GM19467 (cell line): Measurements from ENCODE around the gene ATCAY.
"Not testable (repeated sequence)": the region's sequence is repeated elsewhere in the genome, so short reads cannot be mapped to it uniquely, and the experiment has no call there.

Source experiments
- ATAC-seq: cut with Tn5 transposase; IDR thresholded peaks from one replicate; pipeline ENCODE4 v1.9.1; 2021; ENCODE audit warnings: mild to moderate bottlenecking, moderate library complexity; ENCODE audit not compliant: unreplicated experiment

Gene ATCAY

DNA sequence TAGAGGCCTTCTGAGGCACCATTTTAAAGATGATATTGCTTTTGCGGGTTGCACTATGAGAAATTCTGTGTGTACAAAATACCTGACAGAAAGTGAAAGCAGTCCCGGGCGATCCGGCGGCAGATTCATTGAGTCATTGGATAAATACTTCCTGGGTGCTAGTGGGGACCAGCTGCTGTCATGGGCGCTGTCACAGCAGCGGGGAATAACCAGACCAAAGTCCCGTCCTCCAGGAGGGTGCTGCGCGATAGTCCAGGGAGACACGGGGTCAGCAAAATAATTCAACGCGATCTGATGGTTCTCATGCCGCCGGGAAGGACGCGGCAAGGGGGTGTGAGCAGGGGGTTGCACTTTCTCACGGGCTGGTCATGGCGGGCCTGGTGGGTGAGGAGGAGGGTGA is 25.2 kb upstream of the ATCAY start:
- ATAC-seq: no peak

DNA sequence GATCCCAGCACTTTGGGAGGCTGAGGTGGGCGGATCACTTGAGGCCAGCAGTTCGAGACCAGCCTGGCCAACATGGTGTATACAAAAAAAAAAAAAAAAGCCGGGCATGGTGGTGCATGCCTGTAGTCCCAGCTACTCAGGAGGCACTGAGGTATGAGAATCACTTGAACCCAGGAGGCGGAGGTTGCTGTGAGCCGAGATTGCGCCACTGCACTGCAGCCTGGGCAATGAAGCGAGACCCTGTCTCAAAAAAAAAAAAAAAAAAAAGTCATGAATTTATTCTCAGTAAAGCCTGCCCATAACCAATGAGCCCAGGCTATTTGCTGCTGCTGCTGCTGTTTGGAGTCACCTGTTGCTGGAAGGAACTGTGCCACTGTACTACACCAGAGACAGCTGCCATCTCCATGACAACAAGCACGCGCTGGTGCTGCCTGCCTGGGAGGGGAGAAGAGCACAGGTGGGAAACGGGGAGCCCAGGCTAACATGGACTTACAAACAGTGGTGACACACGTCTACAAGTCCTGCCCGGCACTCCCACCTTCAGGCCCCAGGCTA is 23.0 kb upstream of the ATCAY start:
- ATAC-seq: no peak

DNA sequence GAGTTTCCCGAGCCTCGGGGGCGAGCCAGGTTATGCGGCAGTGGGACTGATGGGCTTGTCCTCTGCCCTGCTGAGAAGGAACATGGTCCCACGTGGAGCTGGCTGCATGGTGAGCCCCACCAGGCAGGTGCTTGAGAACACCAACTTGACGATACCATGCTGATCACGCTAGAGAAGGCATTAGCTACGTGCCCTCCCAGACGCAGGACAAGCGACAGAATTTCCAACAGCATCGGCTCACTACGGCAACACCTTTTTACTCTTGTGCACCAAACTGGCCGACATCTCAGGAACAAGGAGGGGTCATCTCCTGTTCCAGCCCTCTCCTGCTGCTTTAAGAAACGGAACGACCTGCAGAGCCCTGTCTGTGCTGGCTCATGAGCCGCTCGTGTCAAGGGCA is 20.0 kb upstream of the ATCAY start:
- no peak for ATAC-seq

DNA sequence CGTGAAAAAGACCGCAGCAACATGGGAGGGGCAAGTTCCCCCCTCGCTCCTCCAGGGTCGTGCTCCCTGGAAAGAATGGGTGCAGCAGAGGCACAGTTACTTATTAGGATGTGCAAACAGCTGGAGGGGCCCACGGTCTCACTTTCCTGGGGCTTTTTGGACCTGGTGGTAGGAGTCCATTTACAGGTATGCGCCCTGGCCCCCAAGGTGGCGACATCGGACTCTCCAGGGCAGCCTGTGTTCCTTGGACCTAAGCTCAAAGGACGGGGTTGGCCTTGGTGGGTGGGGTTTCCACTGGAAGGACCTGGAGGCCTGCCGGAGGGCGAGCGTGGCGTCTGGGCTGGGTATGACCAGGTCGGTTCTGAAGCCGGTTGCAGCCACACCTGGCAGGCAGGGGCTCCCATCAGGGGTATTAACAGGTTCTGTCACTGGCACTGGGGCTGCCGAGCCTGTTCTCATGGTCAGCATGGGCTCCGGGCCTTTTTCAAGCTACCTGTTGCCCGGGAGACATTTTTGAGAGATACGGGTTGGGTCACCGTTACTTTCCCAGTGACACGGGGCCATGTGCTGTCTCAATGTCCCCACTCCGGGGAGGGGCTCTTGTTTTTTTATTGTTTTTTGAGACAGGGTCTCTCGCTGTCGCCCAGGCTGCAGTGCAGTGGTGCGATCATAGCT is 17.5 kb upstream of the ATCAY start:
- ATAC-seq: no peak

DNA sequence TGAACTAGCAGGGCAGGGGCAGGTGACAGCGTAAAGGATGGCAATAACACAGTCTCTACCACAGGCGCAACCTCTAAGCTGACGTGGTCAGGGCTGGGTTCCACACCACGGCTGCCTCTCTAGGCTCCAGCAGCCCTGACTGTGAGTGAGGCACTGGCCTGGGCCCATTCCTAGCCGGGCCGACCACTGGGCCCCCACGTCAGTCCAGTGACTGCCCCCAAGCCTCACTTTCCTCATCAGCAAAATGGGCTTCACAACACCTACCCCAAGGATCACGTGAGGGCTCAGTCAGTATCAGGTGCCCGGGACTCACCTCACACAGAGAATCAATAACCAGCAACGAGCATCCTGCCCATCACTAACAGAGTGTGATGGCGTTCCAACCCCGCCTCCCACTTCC is 16.8 kb upstream of the ATCAY start:
- no peak for ATAC-seq

DNA sequence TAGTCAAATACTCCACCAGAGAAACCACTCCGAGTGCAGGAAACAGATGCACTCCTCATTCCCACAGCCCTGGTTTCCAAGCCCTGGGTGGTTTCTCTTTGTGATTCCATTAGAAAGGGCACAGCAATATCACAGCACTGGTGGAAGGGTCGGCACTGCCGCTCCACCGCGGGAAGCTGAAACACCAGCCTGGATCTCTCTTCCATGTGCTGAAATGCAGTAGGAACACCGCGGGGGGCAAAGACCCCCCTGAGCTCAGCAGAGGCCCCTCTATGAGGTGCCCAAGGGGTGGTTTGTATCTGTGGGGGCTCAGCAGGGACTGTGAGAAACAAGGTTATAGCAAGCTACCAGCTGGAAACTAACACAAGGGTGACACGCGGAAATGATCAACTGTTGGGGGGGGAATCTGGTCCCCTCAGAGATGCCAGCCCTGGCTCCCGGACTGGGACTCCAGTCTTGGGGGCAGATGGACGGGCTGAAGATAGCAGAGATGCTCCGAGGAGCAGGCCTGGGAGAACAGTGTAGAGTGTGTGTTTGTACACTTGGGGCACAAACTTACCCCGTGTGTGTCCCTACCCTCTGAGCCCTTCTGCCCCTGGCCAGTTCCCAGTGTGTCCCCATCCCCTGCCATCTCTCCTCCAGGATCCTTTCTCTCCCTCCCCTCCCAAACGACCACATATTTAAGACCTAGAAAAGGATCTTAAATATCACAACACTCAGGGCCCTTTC is 13.4 kb upstream of the ATCAY start:
- ATAC-seq: no peak

DNA sequence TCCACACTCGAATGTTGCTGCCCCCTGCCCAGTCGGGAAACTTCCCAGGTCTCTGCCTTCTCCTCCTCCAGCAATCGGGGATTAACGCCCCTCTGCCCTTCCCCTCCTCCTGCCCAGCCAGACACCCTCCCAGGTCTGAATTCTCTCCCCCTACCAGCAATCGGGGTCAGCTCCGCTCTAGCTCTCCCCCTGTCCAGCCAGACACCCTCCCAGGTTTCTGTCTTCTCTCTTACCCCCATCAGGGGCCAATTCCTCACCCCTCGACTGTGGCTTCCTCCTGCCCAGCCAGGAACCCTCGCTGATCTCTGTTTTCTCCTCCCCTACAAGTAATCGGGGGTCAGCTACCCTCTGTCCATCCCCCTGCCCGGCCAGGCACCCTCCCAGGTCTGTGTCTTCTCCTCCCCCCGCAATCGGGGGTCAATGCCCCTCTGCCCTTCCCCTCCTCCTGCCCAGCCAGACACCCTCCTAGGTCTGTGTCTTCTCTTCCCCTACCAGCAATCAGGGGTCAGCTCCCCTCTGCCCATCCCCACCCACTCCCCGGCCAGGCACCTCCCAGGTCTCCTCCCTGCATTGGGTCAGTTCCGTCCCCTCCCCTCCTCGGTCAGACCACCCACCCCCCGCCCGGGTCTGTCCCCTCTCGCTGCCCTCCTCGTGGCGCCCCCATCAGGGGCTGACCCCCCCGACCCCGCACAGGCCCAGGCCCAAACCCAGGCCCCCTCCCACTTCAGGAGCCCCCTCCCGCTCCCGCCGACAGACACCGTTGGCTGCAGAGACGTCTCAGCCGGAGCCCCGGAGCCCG is 12.3 kb upstream of the ATCAY start:
- ATAC-seq: no peak

DNA sequence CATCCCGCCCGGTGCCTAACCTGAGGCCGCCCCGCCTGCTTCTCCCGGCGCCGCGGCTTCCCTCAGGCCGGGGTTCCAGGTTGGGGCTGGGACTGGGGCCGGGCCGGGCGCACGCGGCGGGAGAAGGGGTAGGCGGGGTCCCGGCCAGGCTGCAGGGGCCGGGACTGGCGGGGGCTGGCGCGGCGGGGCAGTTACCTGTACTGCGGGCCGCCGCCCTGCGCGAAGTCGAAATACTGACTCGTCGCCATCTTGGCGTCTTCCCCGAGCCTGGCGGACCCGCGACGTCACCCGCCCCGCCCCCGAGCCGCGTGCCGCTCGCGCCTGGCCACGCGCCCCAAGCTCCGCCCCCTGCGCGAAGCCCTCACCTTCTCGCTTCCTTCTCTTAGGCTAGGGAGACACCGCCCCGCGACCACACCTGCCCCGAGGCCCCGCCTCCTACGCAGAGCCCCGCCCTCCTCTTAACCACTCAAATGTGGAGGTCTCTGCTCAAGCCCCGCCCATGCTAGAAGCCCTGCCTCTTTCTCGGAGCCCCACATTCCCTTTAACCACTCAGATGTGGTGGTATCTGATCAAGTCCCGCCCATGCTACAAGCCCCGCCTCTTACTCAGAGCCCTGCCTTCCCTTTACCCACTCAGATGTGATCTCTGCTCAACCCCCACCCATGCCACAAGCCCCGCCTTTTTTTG is 11.6 kb upstream of the ATCAY start, which contains the start of gene ZFR2:
Gene ZFR2, minus strand, starts transcription at position 269 of the 687 bp plus-strand sequence. Its CDS starts 21 bp downstream, at position 248.
- no peak for ATAC-seq

DNA sequence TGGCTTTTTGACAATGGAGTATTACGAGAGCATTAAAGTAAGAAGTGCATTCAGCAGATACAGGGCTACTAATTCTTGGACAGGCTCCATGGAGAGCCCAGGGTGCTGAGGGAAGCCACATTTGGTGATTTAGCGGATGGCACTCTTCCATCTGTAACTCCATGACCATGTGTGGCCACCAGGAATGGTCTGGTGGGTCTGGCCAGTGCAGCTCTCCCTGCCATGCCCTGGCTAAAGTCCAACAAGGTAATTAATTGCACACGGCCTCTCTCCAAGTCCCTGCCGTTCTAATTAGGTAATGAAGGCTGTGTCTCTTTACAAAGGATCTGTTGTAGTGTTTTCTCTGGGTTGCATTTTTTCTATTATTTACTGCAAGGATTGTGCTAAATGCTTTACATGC is 7.3 kb upstream of the ATCAY start:
- ATAC-seq: no peak

DNA sequence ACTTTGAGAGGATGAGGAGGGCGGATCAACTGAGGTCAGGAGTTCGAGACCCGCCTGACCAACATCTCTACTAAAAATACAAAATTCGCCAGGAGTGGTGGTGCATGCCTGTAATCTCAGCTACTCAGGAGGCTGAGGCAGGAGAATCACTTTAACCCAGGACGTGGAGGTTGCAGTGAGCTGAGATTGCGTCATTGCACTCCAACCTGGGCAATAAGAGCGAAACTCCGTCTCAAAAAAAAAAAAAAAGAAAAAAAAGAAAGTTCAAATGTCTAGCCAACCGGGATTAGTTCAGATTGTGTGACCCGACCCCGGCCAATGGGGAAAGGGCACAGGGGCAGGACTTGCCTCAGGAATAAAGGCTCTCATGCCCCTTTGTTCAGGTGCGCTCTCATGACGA is 5.8 kb upstream of the ATCAY start:
- not testable (repeated sequence) for ATAC-seq

DNA sequence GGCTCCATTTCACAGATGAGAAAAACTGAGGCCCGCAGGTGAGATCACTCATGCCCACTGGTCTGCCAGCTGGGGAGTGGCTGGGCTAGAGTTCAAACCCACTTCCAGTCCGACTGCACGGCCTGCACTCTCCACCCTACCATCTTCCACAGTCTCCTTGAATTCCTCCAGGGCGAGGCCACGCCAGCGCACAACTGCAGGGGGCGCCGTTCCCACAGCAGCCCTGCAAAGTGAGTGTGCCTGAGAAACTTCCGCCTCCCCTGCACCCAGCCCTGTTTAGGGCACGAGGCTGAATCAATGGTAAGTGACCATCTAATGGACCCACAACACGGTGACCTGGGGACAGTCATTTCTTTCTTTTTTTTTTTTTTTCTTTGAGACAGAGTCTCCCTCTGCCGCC is 829 bp upstream of the ATCAY start:
- no peak for ATAC-seq

DNA sequence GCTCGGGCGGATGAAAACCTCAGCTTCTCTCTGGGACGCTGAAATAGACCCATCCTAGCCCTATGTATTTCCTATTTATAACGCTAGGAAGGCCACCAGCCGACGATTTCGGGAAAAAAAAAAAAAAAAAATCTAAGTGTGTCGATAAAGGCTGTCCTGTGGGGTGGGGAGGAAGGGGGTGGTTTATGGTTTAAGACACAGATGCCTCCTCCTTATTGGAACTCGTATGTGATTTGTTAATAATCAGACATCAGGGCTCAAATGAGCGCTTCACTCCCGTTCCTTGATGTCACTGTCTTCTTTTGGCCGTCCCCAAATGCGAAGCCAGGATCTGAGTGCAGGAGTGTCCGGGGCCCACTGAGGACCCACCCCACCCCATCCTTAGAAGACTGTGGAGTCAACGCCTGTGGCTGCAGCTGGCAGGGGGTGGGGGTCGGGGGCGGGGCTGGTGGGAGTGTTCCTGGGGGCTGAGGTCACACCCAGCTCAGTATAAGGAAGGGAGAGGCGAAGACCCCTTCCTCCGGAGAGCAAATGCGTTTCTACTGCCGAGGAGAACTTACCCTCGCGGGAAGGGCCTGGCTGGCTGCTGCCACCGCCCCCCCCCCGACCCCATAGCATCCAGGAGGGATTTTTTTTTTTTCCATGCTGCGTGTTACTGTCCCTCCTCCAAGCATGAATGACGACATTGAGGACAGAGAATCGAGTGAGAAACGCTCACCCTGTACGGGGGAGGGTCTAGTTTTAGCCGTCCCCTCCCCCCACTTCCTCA is 971 bp downstream of the ATCAY start:
- no peak for ATAC-seq

DNA sequence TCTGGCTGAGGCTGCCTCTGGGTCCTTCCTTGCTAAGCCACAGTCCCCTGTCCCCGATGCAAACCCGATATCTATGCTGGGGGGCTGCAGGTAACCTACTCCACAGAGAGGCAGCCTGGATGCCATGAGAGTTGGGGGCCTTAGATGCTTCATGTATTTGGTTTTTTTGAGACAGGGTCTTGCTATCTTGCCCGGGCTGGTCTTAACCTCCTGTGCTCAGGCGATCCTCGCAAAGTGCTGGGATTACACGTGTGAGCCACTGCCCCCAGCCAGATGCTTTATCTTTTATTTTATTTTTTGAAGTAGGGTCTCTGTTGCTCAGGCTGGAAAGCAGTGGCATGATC is 1.5 kb downstream of the ATCAY start:
- ATAC-seq: no peak

DNA sequence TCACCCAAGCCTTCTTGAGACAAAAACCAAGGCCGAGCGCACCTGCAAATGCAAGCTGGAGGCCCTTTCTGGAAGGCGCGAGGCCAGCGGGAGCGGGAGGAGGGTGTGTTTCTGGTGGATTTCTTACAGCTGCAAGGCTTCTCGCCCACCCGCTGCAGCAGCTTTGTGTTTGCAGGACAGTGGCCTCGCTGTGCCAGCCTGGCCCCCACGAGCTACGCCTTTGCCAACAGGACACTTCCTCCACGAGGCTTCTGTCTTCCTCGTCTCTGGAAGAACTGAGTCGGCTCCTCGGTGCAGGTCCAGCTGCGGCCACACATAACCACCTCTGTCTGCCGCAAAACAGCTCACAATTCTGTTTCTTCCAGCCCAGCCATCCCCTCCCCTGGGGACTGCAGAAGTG is 10.1 kb downstream of the ATCAY start:
- no peak for ATAC-seq

DNA sequence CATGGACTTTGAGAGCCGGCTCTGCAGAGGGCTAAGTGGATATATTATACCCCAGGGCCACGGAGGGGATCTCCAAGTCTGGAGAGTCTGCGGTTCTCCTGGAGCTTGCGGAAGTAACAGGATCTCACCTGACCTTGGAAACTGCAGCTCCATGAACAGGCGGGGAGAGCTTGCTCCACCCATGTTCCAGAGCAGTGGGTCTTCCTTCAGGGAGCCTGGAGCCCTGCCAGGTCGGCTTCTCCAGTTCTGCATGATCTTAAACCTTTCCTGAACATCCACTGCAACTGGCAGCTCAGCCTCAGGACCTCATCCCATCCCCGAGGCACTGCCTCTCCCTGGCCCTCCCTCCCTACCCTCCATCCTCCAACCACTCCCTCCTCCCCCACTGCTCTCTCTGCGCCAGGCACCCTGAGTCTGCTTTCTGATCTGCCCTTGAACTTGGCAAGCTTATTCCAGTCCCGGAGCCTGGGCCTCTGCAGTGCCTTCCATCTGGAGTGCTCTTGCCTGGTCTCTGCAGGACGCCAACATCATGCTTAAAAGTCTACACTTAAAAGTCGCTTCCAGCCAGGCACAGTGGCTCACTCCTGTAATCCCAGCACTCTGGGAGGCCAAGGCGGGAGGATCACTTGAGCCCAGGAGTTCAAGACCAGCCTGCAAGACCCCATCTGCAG is 13.2 kb downstream of the ATCAY start:
- no peak for ATAC-seq

DNA sequence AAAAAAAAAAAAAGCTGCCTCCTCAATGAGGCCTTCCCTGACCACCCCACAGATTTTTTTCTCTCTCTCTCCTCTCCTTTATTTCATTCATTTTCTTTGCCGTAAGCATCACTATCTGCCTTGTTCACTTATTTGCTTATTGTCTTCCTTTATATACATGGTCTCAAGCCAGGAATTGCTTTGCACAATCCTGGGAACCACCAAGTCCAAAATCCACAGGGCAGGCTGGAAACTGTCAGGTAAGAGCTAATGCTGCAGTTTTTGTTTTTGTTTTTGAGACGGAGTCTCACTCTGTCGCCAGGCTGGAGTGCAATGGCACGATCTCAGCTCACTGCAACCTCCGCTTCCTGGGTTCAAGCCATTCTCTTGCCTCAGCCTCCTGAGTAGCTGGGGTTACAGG is 14.5 kb downstream of the ATCAY start:
- not testable (repeated sequence) for ATAC-seq

DNA sequence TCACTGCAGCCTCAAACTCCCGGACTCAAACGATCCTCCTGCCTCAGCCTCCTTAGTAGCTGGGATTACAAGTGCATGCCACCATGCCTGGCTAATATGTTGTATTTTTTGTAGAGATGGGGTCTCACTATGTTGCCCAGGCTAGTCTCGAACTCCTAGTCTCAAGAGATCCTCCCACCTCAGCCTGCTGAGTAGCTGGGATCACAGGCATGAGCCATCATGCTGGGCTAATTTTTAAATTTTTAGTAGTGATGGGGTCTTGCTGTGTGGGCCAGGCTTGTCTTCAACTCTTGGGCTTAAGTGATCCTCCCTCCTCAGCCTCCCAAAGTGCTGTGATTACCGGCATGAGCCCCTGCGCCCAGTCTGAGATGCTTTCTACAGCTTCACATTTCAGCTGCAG is 15.3 kb downstream of the ATCAY start:
- ATAC-seq: no peak

DNA sequence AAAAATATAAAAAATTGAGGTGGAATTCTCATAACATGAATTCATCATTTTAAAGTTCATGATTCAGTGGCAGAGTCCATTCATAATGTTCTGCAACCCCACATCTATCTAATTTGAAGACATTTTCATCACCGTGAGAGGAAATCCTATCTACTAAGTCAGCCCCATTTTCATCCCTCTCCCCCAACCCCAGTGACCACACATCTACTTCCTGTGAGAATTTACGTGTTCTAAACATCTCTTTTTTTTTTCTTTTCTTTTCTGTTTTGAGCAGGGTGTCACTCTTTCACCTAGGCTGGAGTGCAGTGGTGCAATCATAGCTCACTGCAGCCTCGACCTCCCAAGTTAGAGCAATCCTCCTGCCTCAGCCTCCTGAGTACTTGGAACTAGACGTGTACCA is 17.5 kb downstream of the ATCAY start:
- ATAC-seq: no peak

DNA sequence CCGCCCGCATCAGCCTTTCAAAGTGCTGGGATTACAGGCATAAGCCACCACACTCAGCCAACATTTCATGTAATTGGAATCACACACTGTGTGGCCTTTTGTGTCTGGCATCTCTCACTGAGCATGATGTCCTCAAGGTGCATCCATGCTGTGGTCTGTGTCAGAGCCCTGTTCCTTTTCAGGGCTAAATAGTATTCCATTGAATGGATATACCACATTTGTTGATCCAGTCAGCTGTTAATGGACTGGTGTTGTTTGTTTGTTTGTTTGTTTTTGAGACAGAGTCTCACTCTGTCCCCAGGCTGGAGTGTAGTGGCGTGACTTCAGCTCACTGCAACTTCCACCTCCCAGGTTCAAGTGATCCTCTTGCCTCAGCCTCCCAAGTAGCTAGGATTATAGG is 17.9 kb downstream of the ATCAY start:
- ATAC-seq: no peak
